ENCODE measurements around the gene UPF1. TPM values are rescaled to one million over a fixed set of nuclear protein-coding genes. Genes with fewer than 3 reads are reported as not detected.

UPF1 gene
- total RNA-seq, 1 experiment from 2014 or later = 78.8 TPM

DNA sequence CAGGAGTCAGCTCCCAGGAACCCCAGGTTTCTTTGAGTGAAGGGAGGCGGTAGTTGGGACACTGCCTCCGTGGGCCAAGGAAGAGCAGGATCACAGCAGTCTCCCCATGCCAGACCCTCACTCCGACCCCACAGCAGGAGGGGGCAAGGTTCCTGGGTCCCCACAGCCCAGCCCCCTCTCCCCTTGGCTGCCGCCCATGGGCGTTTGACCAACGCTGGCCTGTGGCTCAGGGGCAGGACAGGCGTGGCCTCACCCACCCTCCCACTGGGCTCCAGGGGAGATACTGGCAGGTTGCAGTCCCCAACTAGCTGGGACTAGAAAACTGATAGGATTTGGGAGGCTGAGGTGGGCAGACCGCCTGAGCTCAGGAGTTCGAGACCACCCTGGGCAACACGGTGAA lies 78.3 kb downstream of the UPF1 start:
- H3K27ac ChIP-seq = no peak overlapping the region
- POLR2A ChIA-PET (ENCODE audit: unreplicated experiment) = interaction anchor here (0.6 kb wide), 1 partner anchor 38 kb away, joined by 4 read pairs; no protein-coding TSS in a partner anchor
- no peaks in the 10 kb centered on the region for H3K9me3 ChIP-seq (ENCODE audit: insufficient read depth, low read depth)
- peaks cover 27% of the 10 kb centered on the region for H3K79me2 ChIP-seq (ENCODE audit: low read depth)
- TF ChIP-seq CTCF (conservative IDR thresholded peaks at IDR 0.05) = no peak
- no peak for TF ChIP-seq EZH2 (IDR thresholded peaks at IDR 0.05; ENCODE audit: low read depth)
- H3K4me1 ChIP-seq (replicated peaks; ENCODE audit: insufficient read depth) = no peaks in the 10 kb centered on the region
- no TSS peak for BruUV-seq (replicated peaks)
- no peak for DNase-seq
- CTCF ChIA-PET = no interaction called here
- peaks cover 57% of the 10 kb centered on the region for H4K20me1 ChIP-seq (ENCODE audit: insufficient read depth)
- no peak overlapping the region for H2AFZ ChIP-seq
- no peaks in the 10 kb centered on the region for H3K9me2 ChIP-seq (ENCODE audit: insufficient read depth)
- H3K4me3 ChIP-seq = no peak overlapping the region
- no peak overlapping the region for H3K4me2 ChIP-seq
- peaks cover 5% of the 10 kb centered on the region; the same call in 1 of the 2 replicates for H3K36me3 ChIP-seq (ENCODE audit: low read depth)
- no peaks in the 10 kb centered on the region for H3K27me3 ChIP-seq (ENCODE audit: insufficient read depth, low read depth)
- H3F3A ChIP-seq (ENCODE audit: insufficient read depth, low read depth) = no peaks in the 10 kb centered on the region
- intact Hi-C loops (cut with micrococcal nuclease; ENCODE audit: unreplicated experiment) = loop anchor here (10.0 kb wide), 2 partner anchors 335 to 435 kb away; partner anchors contain the start of gene UBA52

GRCh38 chr19:18910801-18911436 lies 79.2 kb downstream of the UPF1 start:
- Histone ChIP-seq H3K4me1 (replicated peaks; ENCODE audit: insufficient read depth) (no peaks in the 10 kb centered on the region), H3K79me2 (ENCODE audit: low read depth) (peaks cover 36% of the 10 kb centered on the region), H3K4me3 (no peak overlapping the region), H3K9me2 (ENCODE audit: insufficient read depth) (no peaks in the 10 kb centered on the region), H3K4me2 (no peak overlapping the region), H3K27ac (no peak overlapping the region), H4K20me1 (ENCODE audit: insufficient read depth) (peaks cover 61% of the 10 kb centered on the region), H3K36me3 (ENCODE audit: low read depth) (peaks cover 5% of the 10 kb centered on the region; the same call in 1 of the 2 replicates), H3K27me3 (ENCODE audit: insufficient read depth, low read depth) (no peaks in the 10 kb centered on the region), H2AFZ (no peak overlapping the region), H3K9me3 (ENCODE audit: insufficient read depth, low read depth) (no peaks in the 10 kb centered on the region), H3F3A (ENCODE audit: insufficient read depth, low read depth) (no peaks in the 10 kb centered on the region)
- POLR2A ChIA-PET (ENCODE audit: unreplicated experiment) = interaction anchor here (0.6 kb wide), 1 partner anchor 39 kb away, joined by 4 read pairs; no protein-coding TSS in a partner anchor
- DNase-seq = no peak
- no TSS peak for BruUV-seq (replicated peaks)
- TF ChIP-seq EZH2 (IDR thresholded peaks at IDR 0.05; ENCODE audit: low read depth) (no peak), CTCF (conservative IDR thresholded peaks at IDR 0.05) (no peak)
- CTCF ChIA-PET = no interaction called here
- intact Hi-C loops (cut with micrococcal nuclease; ENCODE audit: unreplicated experiment) = loop anchor here (10.0 kb wide), 2 partner anchors 336 to 436 kb away; partner anchors contain the start of gene UBA52

GRCh38 chr19:18912933-18913332 lies 81.2 kb downstream of the UPF1 start:
- H3F3A ChIP-seq (ENCODE audit: insufficient read depth, low read depth) = no peaks in the 10 kb centered on the region; the same call in 1 of the 2 replicates
- H3K9me3 ChIP-seq (ENCODE audit: insufficient read depth, low read depth) = no peaks in the 10 kb centered on the region
- H3K27me3 ChIP-seq (ENCODE audit: insufficient read depth, low read depth) = no peaks in the 10 kb centered on the region
- no peak overlapping the region for H3K27ac ChIP-seq
- DNase-seq = no peak
- H3K9me2 ChIP-seq (ENCODE audit: insufficient read depth) = no peaks in the 10 kb centered on the region
- no peak overlapping the region for H2AFZ ChIP-seq
- ChIA-PET CTCF (interaction anchor here (0.6 kb wide), 1 partner anchor 76 kb away, joined by 6 read pairs; no protein-coding TSS in a partner anchor), POLR2A (ENCODE audit: unreplicated experiment) (no interaction called here)
- peaks cover 5% of the 10 kb centered on the region; the same call in 1 of the 2 replicates for H3K36me3 ChIP-seq (ENCODE audit: low read depth)
- intact Hi-C loops (cut with micrococcal nuclease; ENCODE audit: unreplicated experiment) = loop anchor here (10.0 kb wide), 2 partner anchors 338 to 438 kb away; partner anchors contain the start of gene UBA52
- H3K79me2 ChIP-seq (ENCODE audit: low read depth) = peaks cover 56% of the 10 kb centered on the region
- H4K20me1 ChIP-seq (ENCODE audit: insufficient read depth) = peaks cover 67% of the 10 kb centered on the region
- no TSS peak for BruUV-seq (replicated peaks)
- H3K4me2 ChIP-seq = no peak overlapping the region
- TF ChIP-seq CTCF (conservative IDR thresholded peaks at IDR 0.05) = no peak
- no peak for TF ChIP-seq EZH2 (IDR thresholded peaks at IDR 0.05; ENCODE audit: low read depth)
- peaks cover 7% of the 10 kb centered on the region for H3K4me1 ChIP-seq (replicated peaks; ENCODE audit: insufficient read depth)
- no peak overlapping the region for H3K4me3 ChIP-seq
